Esophagus squamous epithelium (tissue), 4 donors: ENCODE results near the gene C18orf63.

Experiments used
- CTCF ChIP-seq, 6 experiments: fragments of 450-650 bp in 4 of 6; fragments of 200-600 bp in 2 of 6; sonication (generic) in 2 of 6; IDR thresholded peaks; one replicate each; pipeline ENCODE4 v1.5.1; 2016 to 2019; ENCODE audit warnings: antibody characterized with exemption in 6 of 6, mild to moderate bottlenecking in 4 of 6, moderate library complexity in 4 of 6
- POLR2A ChIP-seq, 4 donors: fragments of 450-650 bp; IDR thresholded peaks; one replicate each; pipeline ENCODE4 v1.6.1; 2017; ENCODE audit warnings: antibody characterized with exemption in 4 of 4, mild to moderate bottlenecking in 4 of 4, moderate library complexity in 3 of 4

GRCh38 chr18:74281980-74282754, 33.5 kb upstream of the C18orf63 start:
- TF ChIP-seq CTCF (IDR thresholded peaks at IDR 0.05) (no peak), POLR2A (IDR thresholded peaks at IDR 0.05) (no peak)
